Skin epidermis (tissue), 12 donors: ENCODE measurements around the gene CC2D1B.
"Not testable (repeated sequence)": the region's sequence is repeated elsewhere in the genome, so short reads cannot be mapped to it uniquely, and the experiment has no call there.

Experiments used
- H3K27ac ChIP-seq, 21 experiments: fragments of 200-600 bp; sonication (generic) in 11 of 21; one replicate each; pipeline ENCODE4 v1.5.0; 2020; ENCODE audit warnings: mild to moderate bottlenecking in 3 of 21, inconsistent platforms in 2 of 21, moderate library complexity in 2 of 21
- H3K4me3 ChIP-seq, 7 experiments: fragments of 200-600 bp; sonication (generic) in 2 of 7; one replicate each; pipeline ENCODE4 v1.5.0; 2020; ENCODE audit warnings: inconsistent platforms in 2 of 7, mild to moderate bottlenecking in 2 of 7, moderate library complexity in 1 of 7

CC2D1B gene

DNA sequence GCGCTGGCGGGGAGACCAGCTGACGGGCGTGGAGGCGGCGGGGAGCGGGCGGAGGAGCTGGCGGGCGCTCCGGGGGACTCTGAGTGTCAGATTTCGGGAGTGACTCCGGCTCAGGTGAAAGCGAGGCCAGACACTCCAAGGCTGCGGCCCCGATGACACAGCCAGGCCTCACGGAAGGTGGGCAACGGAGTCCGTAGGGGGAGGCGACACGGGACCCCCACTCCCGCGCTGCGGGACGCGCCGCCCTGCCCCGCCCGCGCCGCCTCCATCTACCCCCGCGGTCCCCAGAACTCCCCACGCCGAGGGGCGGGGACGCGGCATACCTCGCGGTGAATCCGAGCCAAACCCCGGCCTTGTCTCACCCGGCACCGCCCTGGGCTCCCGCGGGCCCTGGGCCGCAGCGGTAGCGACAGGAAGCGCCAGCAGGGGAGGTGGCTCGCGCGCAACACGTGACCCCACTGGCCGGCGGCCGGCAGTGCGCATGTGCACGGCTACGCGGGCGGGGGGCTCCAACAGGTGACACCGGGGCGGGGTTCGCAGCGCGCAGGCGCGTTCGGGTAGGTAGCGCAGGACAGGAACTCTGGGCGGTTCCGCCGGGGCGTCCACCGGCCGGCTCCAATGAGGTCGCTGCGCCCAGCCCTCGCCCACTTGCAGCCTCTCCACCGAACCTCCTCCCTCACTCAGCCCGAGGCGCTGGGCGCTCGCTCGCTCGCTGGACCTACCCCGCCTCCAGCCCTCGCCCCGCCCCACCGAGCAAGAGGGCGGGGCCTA, at the start of gene CC2D1B:
Gene CC2D1B (minus strand): TSS at position 460 of the 771 bp plus-strand sequence. CDS start 1,585 bp downstream, outside the sequence.
- Histone ChIP-seq H3K4me3 (peak within 1 kb of the TSS; percentile 70 to 98 (median 84)), H3K27ac (peak within 1 kb of the TSS; percentile 88 to 99 (median 97))

DNA sequence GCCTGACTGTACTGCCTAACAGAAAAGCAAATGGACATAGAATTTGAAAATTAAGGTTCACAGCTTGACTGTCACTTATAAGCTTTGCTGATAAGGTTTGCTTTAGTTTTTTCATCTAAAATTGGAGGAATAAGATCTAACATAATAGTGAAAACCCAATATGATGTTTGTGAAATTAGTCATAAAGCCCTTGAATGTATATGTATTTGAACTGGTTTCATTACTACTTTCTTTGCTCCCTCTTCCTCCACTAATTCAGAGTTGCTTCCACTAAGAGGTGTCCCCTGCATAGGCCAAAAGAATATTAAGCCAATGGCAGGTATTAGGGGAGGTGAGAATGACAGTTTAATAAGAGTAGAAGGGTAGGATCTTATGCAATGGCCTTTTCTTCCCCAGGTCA, 48.9 kb upstream of the CC2D1B start:
- no peak overlapping the region for H3K4me3 ChIP-seq

DNA sequence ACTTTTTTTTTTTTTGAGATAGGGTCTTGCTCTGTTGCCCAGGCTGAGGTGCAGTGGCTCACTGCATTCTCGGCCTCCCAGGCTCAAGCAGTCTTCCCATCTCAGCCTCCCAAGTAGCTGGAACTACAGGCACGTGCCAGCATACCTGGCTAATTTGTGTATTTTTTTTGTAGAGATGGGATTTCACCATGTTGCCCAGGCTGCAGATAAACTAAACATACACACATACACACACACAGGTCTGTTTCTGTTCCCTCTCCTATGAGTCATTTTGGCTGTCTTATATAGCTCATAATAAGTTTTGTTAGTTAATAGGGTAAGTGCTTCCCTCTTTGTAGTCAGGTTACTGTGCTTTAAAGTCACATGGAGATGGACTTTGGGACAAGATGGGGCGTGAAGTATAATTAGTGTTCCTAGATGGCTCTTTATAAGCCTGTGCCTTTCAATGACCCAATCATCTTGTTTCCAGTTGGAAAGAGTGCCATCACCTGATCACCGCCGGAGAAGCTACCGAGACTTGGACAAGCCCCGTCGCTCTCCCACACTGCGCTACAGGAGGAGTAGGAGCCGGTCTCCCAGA, 47.5 kb upstream of the CC2D1B start:
- no peak overlapping the region for H3K27ac ChIP-seq
- H3K4me3 ChIP-seq, result no peak overlapping the region

More for the DNA sequence above, 48.9 kb upstream of the CC2D1B start:
- H3K27ac ChIP-seq, result no peak overlapping the region

GRCh38 chr1:52404975-52405338, 39.0 kb upstream of the CC2D1B start:
- H3K27ac ChIP-seq, result peak overlapping the region in 20 of 21 experiments; percentile 44 to 95 (median 88)
- peak overlapping the region; percentile 41 to 97 (median 73) for H3K4me3 ChIP-seq

- H3K4me3 ChIP-seq, result peak within 1 kb of the TSS; percentile 41 to 97 (median 73)
- peak within 1 kb of the TSS in 20 of 21 experiments; percentile 44 to 95 (median 88) for H3K27ac ChIP-seq
Measured at GRCh38 chr1:52404116-52404974, 38.3 kb upstream of the CC2D1B start, which contains the start of the genes ORC1 and PRPF38A. TSS of gene ORC1 (minus strand) at chr1:52404423. CDS start at chr1:52402223, 2,200 bp downstream. TSS of gene PRPF38A (plus strand) at chr1:52404602. CDS start at chr1:52404750, 148 bp downstream.

DNA sequence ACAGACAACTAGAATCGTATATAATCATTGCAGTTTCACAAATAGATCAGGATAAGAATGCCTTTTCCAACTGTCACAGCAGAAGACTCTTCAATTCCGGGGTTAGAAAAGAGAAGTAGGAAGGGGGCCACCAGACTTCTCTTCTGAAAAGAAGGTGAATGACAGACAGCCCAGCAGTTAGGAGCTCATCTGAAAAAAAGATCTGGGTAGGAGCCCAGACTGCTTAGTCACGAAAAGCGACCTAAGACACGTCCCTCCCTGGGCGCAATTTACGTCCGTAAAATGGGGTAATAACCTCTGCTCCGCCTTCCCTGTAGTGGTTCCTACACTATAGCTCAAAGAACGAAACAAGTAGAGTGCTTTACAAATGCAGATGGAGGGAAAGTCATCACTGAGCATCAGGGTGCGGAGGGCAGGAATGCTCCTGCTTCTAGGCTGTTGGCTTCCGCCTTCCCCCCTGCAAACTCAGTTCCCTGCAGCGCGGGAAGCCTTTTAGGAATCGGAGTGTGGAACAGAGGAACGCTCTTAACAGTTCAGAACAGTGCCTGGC, 37.6 kb upstream of the CC2D1B start:
- H3K27ac ChIP-seq, result peak overlapping the region in 18 of 21 experiments; percentile 2 to 95 (median 85)

GRCh38 chr1:52402860-52403240, 36.8 kb upstream of the CC2D1B start:
- no peak overlapping the region for H3K27ac ChIP-seq
- H3K4me3 ChIP-seq, result no peak overlapping the region

More for the DNA sequence above, 37.6 kb upstream of the CC2D1B start:
- peak overlapping the region; percentile 41 to 97 (median 73) for H3K4me3 ChIP-seq

DNA sequence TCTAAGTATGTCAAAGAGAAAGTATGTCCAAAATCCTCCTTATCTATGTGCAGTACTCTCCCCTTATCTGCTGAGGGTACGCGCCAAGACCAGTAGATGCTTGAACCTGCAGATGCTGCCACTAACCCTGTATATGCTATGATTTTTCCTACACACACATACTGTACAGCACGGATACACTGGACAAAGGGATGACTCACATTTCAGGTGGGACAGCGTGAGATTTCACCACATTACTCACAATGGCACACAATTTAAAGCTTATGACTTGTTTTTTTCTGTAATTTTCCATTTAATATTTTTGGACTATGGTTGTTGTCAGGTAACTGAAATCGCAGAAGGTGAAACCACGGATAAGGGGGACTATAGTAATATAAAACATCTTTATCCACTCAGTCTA, 34.1 kb upstream of the CC2D1B start:
- Histone ChIP-seq H3K4me3 (no peak overlapping the region), H3K27ac (no peak overlapping the region)

- Histone ChIP-seq H3K4me3 (no peak overlapping the region), H3K27ac (no peak overlapping the region)
Measured at GRCh38 chr1:52399629-52400028, 33.6 kb upstream of the CC2D1B start.

- no peak overlapping the region for H3K4me3 ChIP-seq
- H3K27ac ChIP-seq, result no peak overlapping the region
Measured at GRCh38 chr1:52393174-52393573, 27.2 kb upstream of the CC2D1B start.

DNA sequence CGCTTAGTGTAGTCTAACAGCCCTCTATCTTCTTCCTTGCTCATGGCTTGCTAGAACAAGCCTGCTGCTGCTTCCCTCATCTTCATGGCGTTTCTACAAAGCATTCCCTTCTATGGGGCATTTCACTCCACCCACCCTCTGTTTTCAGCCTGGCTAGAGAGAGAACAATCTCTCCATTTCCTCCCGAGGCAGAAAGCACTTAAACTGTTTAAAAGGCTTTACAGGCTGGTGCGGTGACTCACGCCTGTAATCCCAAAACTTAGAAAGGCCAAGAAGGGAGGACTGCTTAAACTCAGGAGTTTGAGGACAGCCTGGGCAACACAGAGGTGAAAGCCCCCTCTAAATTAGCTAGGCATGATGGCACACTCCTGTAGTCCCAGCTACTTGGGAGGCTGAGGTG, 20.5 kb upstream of the CC2D1B start:
- H3K27ac ChIP-seq, result no peak overlapping the region
- no peak overlapping the region for H3K4me3 ChIP-seq

- Histone ChIP-seq H3K4me3 (no peak overlapping the region), H3K27ac (no peak overlapping the region)
Measured at GRCh38 chr1:52385376-52385775, 19.4 kb upstream of the CC2D1B start.

- H3K27ac ChIP-seq, H3K4me3 ChIP-seq: not testable (repeated sequence)
Measured at GRCh38 chr1:52369851-52370250, 3.8 kb upstream of the CC2D1B start.

- H3K4me3 ChIP-seq, result peak overlapping the region; percentile 19 to 52 (median 43)
- peak overlapping the region in 19 of 21 experiments; percentile 34 to 89 (median 74) for H3K27ac ChIP-seq
Measured at GRCh38 chr1:52368383-52369172, 2.6 kb upstream of the CC2D1B start.

GRCh38 chr1:52367272-52367671, 1.3 kb upstream of the CC2D1B start:
- no peak overlapping the region for H3K4me3 ChIP-seq
- no peak overlapping the region for H3K27ac ChIP-seq

DNA sequence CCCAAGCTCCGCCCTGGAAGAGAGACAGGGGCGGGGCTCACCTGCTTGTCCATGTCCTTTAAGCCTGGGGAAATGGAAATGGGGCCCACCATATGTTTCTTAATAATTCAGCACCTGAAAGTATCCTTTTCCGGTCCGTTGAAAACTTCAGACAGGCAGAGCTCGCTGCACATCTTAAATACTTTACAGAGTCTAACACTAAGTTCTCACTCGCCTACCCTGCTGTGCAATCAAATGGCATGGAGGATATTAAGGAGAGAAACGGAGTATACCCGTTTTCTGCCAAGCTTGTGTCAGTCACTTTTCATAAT, 467 bp upstream of the CC2D1B start:
- H3K27ac ChIP-seq, result peak overlapping the region in 11 of 21 experiments; percentile 88 to 99 (median 97)

GRCh38 chr1:52365071-52365745, 797 bp downstream of the CC2D1B start:
- Histone ChIP-seq H3K4me3 (peak overlapping the region; percentile 70 to 98 (median 84)), H3K27ac (peak overlapping the region; percentile 88 to 99 (median 97))

More for the DNA sequence above, 467 bp upstream of the CC2D1B start:
- H3K4me3 ChIP-seq, result peak overlapping the region; percentile 70 to 98 (median 84)

DNA sequence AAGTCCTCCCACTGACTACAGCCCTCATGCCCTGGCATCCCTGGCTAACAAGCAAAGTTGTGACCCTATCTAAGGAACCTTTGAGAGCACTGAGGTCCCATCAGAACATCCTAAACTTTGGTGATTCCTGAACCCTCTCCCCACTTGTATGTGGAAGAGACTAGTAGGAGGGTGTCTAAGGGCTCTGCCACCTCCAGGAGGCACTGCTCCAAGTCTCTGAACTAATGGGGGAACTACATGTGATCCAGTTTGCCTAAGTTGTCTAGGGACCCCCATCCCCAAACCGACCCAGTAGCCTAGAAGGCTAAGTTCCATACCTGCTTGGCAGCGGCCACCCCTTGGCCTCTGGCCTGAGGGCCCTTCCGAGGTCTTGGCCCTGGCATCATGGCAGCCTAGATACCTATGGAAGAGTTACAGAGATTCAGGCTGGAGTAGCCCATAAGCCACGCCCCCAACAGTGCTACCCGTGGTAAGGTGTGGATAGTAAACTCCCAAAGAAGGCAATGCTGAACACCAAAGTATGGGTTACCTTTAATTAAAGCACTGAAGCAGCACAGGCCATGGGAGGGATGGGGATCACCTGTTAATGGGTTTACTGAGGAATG, 1.7 kb downstream of the CC2D1B start:
- H3K27ac ChIP-seq, result peak overlapping the region in 17 of 21 experiments; percentile 3 to 99 (median 97)

More for the DNA sequence above, 1.7 kb downstream of the CC2D1B start:
- peak overlapping the region in 3 of 7 experiments; percentile 80 to 91 (median 81) for H3K4me3 ChIP-seq
